H1 (cell line): ENCODE results near the gene TXNL4B. TPM values are rescaled to one million over a fixed set of nuclear protein-coding genes. Genes with fewer than 3 reads are reported as not detected.

Experiments
- ASH2L ChIP-seq: fragments of 200-600, 300-600 bp; sonication (generic); IDR thresholded peaks from one replicate; pipeline ENCODE4 v1.7.1; 2017; ENCODE audit warnings: low read length
- CREB1 ChIP-seq: IDR thresholded peaks from 2 replicates; pipeline ENCODE4 v1.6.1; 2012; ENCODE audit warnings: inconsistent platforms
- USF2 ChIP-seq: IDR thresholded peaks from 2 replicates; pipeline ENCODE4 v1.6.1; 2011; ENCODE audit warnings: low read length, improper control_type of control experiment
- polyA plus RNA-seq, 7 experiments: library from polyadenylated mRNA; depleted of rRNA in 3 of 7; stranded (reverse) in 5 of 7; unstranded in 2 of 7; fragments of >200 nt in 5 of 7; fragments of 200-250 nt in 2 of 7; gene quantifications; 1 replicate in 5 of 7; 2 replicates in 1 of 7; 4 replicates in 1 of 7; pipeline versions ENCODE4 v1.2.1 to v1.2.3, GENCODE V29; 2011 to 2013; ENCODE audit warnings: missing spikeins in 2 of 7, mixed read lengths in 2 of 7
- total RNA-seq: library from RNA; stranded (reverse); fragmentation: NEBNext Ultra II Directional; extraction: Animal tissue kit (Norgen Biotek cat#: 25700); gene quantifications from 2 replicates; pipeline ENCODE4 v1.2.1, GENCODE V29; 2021

TXNL4B gene
- total and polyA plus RNA-seq, 2 of the 8 experiments (the other 6 are each of a cell fraction or from before 2014, with no cell fraction given), result 6.7 to 10.6 TPM

GRCh38 chr16:72124761-72125634 is 31.6 kb upstream of the TXNL4B start (continued):
- TF ChIP-seq USF2, result peak; percentile 70
- TF ChIP-seq CREB1, result no peak
- peak; percentile 50 for TF ChIP-seq ASH2L
